Measurements from ENCODE around the gene SLC24A3.

SLC24A3 gene

GRCh38 chr20:19661717-19662636 lies 449.5 kb downstream of the SLC24A3 start:
- peak; percentile 82 to 86 for DNase-seq (ENCODE audit: low read depth in 2 of 2)
- TF ChIP-seq, protein P1, sequence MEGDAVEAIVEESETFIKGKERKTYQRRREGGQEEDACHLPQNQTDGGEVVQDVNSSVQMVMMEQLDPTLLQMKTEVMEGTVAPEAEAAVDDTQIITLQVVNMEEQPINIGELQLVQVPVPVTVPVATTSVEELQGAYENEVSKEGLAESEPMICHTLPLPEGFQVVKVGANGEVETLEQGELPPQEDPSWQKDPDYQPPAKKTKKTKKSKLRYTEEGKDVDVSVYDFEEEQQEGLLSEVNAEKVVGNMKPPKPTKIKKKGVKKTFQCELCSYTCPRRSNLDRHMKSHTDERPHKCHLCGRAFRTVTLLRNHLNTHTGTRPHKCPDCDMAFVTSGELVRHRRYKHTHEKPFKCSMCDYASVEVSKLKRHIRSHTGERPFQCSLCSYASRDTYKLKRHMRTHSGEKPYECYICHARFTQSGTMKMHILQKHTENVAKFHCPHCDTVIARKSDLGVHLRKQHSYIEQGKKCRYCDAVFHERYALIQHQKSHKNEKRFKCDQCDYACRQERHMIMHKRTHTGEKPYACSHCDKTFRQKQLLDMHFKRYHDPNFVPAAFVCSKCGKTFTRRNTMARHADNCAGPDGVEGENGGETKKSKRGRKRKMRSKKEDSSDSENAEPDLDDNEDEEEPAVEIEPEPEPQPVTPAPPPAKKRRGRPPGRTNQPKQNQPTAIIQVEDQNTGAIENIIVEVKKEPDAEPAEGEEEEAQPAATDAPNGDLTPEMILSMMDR (IDR thresholded peaks at IDR 0.05; ENCODE audit: low read depth, low read length): peak; percentile 99
- H3K4me3 ChIP-seq (replicated peaks in 1 of 2; ENCODE audit: low read depth in 2 of 2, low read length in 2 of 2): no peak overlapping the region

- TF ChIP-seq, protein P1 (IDR thresholded peaks at IDR 0.05; ENCODE audit: low read depth, low read length): no peak
- DNase-seq (ENCODE audit: low read depth in 2 of 2): no peak
- H3K4me3 ChIP-seq (replicated peaks in 1 of 2; ENCODE audit: low read depth in 2 of 2, low read length in 2 of 2): no peak overlapping the region
Observed at GRCh38 chr20:19662637-19662995, 450.2 kb downstream of the SLC24A3 start.

GRCh38 chr20:19668418-19668817 lies 456.0 kb downstream of the SLC24A3 start:
- TF ChIP-seq, protein P1 (IDR thresholded peaks at IDR 0.05; ENCODE audit: low read depth, low read length): no peak
- no peak for DNase-seq (ENCODE audit: low read depth in 2 of 2)
- H3K4me3 ChIP-seq (replicated peaks in 1 of 2; ENCODE audit: low read depth in 2 of 2, low read length in 2 of 2): no peak overlapping the region

DNA sequence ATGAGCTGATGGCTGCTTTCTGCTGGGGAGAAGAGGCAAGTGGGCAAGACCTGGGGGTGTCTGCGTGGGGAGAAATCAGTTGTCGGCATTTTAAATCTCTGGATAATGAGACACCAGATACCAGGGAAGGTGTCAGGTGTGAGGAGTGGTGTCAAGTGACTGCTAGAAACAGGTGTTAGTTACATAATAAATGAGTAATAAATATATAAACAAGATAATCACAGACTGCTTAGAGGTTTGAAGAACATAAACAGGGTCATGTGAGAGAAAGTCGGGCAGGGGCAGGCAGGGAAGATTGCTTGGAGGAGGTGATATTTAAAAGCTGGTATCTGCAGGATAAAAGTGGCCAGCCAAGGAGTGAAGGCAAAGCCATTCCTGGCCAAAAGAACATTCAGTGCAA lies 458.4 kb downstream of the SLC24A3 start:
- DNase-seq (ENCODE audit: low read depth in 2 of 2): no peak
- H3K4me3 ChIP-seq (replicated peaks in 1 of 2; ENCODE audit: low read depth in 2 of 2, low read length in 2 of 2): no peak overlapping the region
- TF ChIP-seq, protein P1 (IDR thresholded peaks at IDR 0.05; ENCODE audit: low read depth, low read length): no peak

- DNase-seq (ENCODE audit: low read depth in 2 of 2): no peak
- H3K4me3 ChIP-seq (replicated peaks in 1 of 2; ENCODE audit: low read depth in 2 of 2, low read length in 2 of 2): no peak overlapping the region
- TF ChIP-seq, protein P1 (IDR thresholded peaks at IDR 0.05; ENCODE audit: low read depth, low read length): no peak
Observed at GRCh38 chr20:19671374-19671773, 458.9 kb downstream of the SLC24A3 start.

DNA sequence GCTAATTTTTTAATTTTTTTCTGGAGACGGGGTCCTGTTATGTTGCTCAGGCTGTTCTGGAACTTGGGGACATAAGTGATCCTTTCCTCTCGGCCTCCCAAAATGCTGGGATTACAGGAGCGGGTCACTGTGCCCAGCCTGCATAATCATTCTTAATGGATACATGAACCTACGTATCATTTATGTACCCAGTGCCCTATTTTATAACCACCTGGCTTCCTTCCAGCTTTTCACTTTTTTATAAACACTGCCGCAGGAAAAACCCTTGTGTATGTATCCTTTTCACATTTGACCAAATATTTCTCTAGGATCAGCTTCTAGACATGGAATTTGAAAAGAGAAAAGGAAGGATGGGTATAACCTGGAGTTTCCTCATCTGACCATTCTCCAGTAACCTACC lies 460.1 kb downstream of the SLC24A3 start:
- no peak overlapping the region for H3K4me3 ChIP-seq (replicated peaks in 1 of 2; ENCODE audit: low read depth in 2 of 2, low read length in 2 of 2)
- no peak for DNase-seq (ENCODE audit: low read depth in 2 of 2)
- TF ChIP-seq, protein P1 (IDR thresholded peaks at IDR 0.05; ENCODE audit: low read depth, low read length): no peak

All from cardiac fibroblast (primary cell).